Thymus (tissue), 11 donors: ENCODE measurements around the gene DNAH6. TPM values are rescaled to one million over a fixed set of nuclear protein-coding genes. Genes with fewer than 3 reads are reported as not detected.

ENCODE experiments used
- DNase-seq, 9 donors: peaks; one replicate each; pipeline ENCODE4 v3.0.0-alpha.2; 2013; ENCODE audit warnings: low spot score in 9 of 9, low read depth in 6 of 9, missing footprints in 1 of 9
- H3K27ac ChIP-seq, 2 donors: one replicate each; pipeline ENCODE4 v1.5.1; 2013; ENCODE audit warnings: control low read depth in 1 of 2, low read depth in 1 of 2, low read length in 1 of 2, mild to moderate bottlenecking in 1 of 2, moderate library complexity in 1 of 2
- H3K27me3 ChIP-seq, 2 donors: one replicate each; pipeline ENCODE4 v1.5.1; 2013; ENCODE audit warnings: low read length in 1 of 2; ENCODE audit not compliant: control insufficient read depth in 2 of 2, insufficient read depth in 1 of 2
- H3K36me3 ChIP-seq, 2 donors: one replicate each; pipeline ENCODE4 v1.5.1; 2013; ENCODE audit warnings: low read length in 1 of 2, mild to moderate bottlenecking in 1 of 2, moderate library complexity in 1 of 2; ENCODE audit not compliant: control insufficient read depth in 2 of 2, insufficient read depth in 2 of 2
- H3K4me1 ChIP-seq, 2 donors: one replicate each; pipeline ENCODE4 v1.5.1; 2013; ENCODE audit warnings: low read length in 2 of 2; ENCODE audit not compliant: control insufficient read depth in 2 of 2, insufficient read depth in 2 of 2
- H3K4me3 ChIP-seq, 2 donors: one replicate each; pipeline ENCODE4 v1.5.1; 2013; ENCODE audit warnings: low read length in 2 of 2, control low read depth in 1 of 2, mild to moderate bottlenecking in 1 of 2
- H3K9me3 ChIP-seq, 2 donors: one replicate each; pipeline ENCODE4 v1.5.1; 2013; ENCODE audit warnings: low read length in 1 of 2, mild to moderate bottlenecking in 1 of 2; ENCODE audit not compliant: control insufficient read depth in 2 of 2, insufficient read depth in 1 of 2
- WGBS: extraction: QIAGEN DNeasy Blood & Tissue Kit; methylation state at CpG from one replicate; pipeline ENCODE4 v1.1.7; 2013; 5-methylcytosine and 5-hydroxymethylcytosine counted together
- polyA plus RNA-seq: library from polyadenylated mRNA; stranded (reverse); fragments of 200-250 nt; gene quantifications from one replicate; pipeline ENCODE4 v1.2.3, GENCODE V29; 2013
- total RNA-seq: library from RNA; stranded (reverse); fragments of 120-200 nt; gene quantifications from one replicate; pipeline ENCODE4 v1.2.4, GENCODE V29; 2013
- donor health status: healthy.

The DNAH6 gene
- total and polyA plus RNA-seq, 2 donors: 0.57 to 0.66 TPM

GRCh38 chr2:84704505-84705244, 188.4 kb downstream of the DNAH6 start:
- no peaks in the 10 kb centered on the region for H3K4me1 ChIP-seq
- no peaks in the 10 kb centered on the region for H3K36me3 ChIP-seq
- 95% methylated on average over 6 of the region's 6 CpGs for WGBS
- no peaks in the 10 kb centered on the region for H3K27me3 ChIP-seq
- DNase-seq: no peak
- no peak overlapping the region for H3K4me3 ChIP-seq
- H3K9me3 ChIP-seq: peaks cover 0 to 9% of the 10 kb centered on the region in 2 donors
- H3K27ac ChIP-seq: no peak overlapping the region

GRCh38 chr2:84705858-84706257, 189.6 kb downstream of the DNAH6 start:
- Histone ChIP-seq H3K27me3 (no peaks in the 10 kb centered on the region), H3K27ac (no peak overlapping the region), H3K4me3 (no peak overlapping the region), H3K9me3 (peaks cover 0 to 9% of the 10 kb centered on the region in 2 donors), H3K4me1 (no peaks in the 10 kb centered on the region), H3K36me3 (no peaks in the 10 kb centered on the region)
- WGBS: 87% methylated on average over 2 of the region's 2 CpGs
- DNase-seq: no peak

GRCh38 chr2:84708442-84708841, 192.1 kb downstream of the DNAH6 start:
- no peaks in the 10 kb centered on the region for H3K36me3 ChIP-seq
- no peaks in the 10 kb centered on the region for H3K27me3 ChIP-seq
- no peaks in the 10 kb centered on the region for H3K4me1 ChIP-seq
- no peak overlapping the region for H3K4me3 ChIP-seq
- no peak overlapping the region for H3K27ac ChIP-seq
- DNase-seq: no peak
- H3K9me3 ChIP-seq: no peaks in the 10 kb centered on the region

GRCh38 chr2:84711651-84712050, 195.4 kb downstream of the DNAH6 start:
- Histone ChIP-seq H3K4me1 (no peaks in the 10 kb centered on the region), H3K36me3 (no peaks in the 10 kb centered on the region), H3K27ac (no peak overlapping the region), H3K27me3 (no peaks in the 10 kb centered on the region), H3K4me3 (no peak overlapping the region), H3K9me3 (no peaks in the 10 kb centered on the region)
- 95% methylated on average over 1 of the region's 1 CpG for WGBS
- no peak for DNase-seq

GRCh38 chr2:84713441-84713840, 197.1 kb downstream of the DNAH6 start:
- no peak overlapping the region for H3K27ac ChIP-seq
- DNase-seq: no peak
- H3K4me3 ChIP-seq: no peak overlapping the region
- no peaks in the 10 kb centered on the region for H3K27me3 ChIP-seq
- H3K9me3 ChIP-seq: no peaks in the 10 kb centered on the region
- H3K36me3 ChIP-seq: no peaks in the 10 kb centered on the region
- WGBS: 98% methylated on average over 3 of the region's 3 CpGs
- no peaks in the 10 kb centered on the region for H3K4me1 ChIP-seq

- H3K9me3 ChIP-seq: no peaks in the 10 kb centered on the region
- H3K27ac ChIP-seq: no peak overlapping the region
- H3K36me3 ChIP-seq: no peaks in the 10 kb centered on the region
- no peaks in the 10 kb centered on the region for H3K27me3 ChIP-seq
- DNase-seq: no peak
- no peaks in the 10 kb centered on the region for H3K4me1 ChIP-seq
- WGBS: 85% methylated on average over 2 of the region's 2 CpGs
- H3K4me3 ChIP-seq: no peak overlapping the region
These were observed 200.3 kb downstream of the DNAH6 start for GRCh38 chr2:84716564-84716963.

GRCh38 chr2:84717302-84717701, 201.0 kb downstream of the DNAH6 start:
- no peak overlapping the region for H3K4me3 ChIP-seq
- no peaks in the 10 kb centered on the region for H3K4me1 ChIP-seq
- H3K27ac ChIP-seq: no peak overlapping the region
- H3K27me3 ChIP-seq: no peaks in the 10 kb centered on the region
- no peak for DNase-seq
- 99% methylated on average over 1 of the region's 1 CpG for WGBS
- H3K36me3 ChIP-seq: no peaks in the 10 kb centered on the region
- H3K9me3 ChIP-seq: no peaks in the 10 kb centered on the region

GRCh38 chr2:84719434-84719833, 203.1 kb downstream of the DNAH6 start:
- Histone ChIP-seq H3K4me1 (no peaks in the 10 kb centered on the region), H3K27ac (no peak overlapping the region), H3K27me3 (no peaks in the 10 kb centered on the region), H3K4me3 (no peak overlapping the region), H3K9me3 (no peaks in the 10 kb centered on the region), H3K36me3 (no peaks in the 10 kb centered on the region)
- 97% methylated on average over 6 of the region's 6 CpGs for WGBS
- no peak for DNase-seq

- WGBS: 87% methylated on average over 2 of the region's 2 CpGs
- H3K4me1 ChIP-seq: no peaks in the 10 kb centered on the region
- no peak for DNase-seq
These were observed 207.5 kb downstream of the DNAH6 start for GRCh38 chr2:84723831-84724230.

More at GRCh38 chr2:84723831-84724230, 207.5 kb downstream of the DNAH6 start:
- no peaks in the 10 kb centered on the region for H3K27me3 ChIP-seq
- H3K27ac ChIP-seq: no peak overlapping the region
- no peak overlapping the region for H3K4me3 ChIP-seq
- no peaks in the 10 kb centered on the region for H3K36me3 ChIP-seq
- H3K9me3 ChIP-seq: no peaks in the 10 kb centered on the region
